NCI-H2107 (cell line): ENCODE data around the gene PACRG.

Source experiments
- DNase-seq: peaks from one replicate; lab custom pipeline; 2025; lab: John Stamatoyannopoulos, UW

PACRG gene

DNA sequence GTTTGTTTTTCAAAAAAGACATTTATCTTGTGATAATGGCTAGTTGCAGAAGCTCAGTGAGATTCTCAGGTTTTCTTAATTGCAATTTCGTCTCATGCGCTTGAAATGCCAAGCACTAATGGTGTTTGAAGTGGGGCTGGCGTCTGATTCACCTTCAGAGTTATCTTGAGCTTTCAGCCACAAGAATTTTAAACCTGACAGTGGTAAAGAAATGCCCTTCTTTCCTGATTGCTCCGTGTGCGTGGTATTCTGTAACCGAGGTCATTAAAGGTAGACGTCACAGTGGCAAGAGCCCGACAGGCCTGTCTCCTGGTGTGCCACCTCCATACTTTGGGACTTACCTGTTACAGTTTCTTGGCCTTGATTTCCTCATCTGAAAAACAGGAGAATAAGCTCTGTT lies 560.3 kb downstream of the PACRG start:
- DNase-seq = no peak

DNA sequence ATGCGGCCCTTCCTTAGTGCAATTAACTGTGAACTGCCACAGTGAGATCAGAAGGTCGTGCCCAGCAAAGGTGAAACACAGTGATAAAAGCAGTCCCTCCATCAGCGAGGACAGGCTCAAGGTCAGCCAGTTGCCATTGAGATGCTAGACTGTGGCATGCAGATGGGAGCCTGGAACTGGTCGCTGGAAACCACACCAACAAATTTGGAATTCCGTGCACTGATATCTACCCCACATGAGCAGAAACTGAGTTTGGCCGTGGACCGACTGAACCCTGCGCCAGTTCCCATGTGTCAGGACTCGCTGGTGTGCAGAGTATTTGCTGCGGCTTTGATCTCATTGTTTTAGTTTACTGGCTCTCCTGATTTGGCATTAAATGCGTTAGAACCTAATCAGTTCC lies 561.1 kb downstream of the PACRG start:
- no peak for DNase-seq

DNA sequence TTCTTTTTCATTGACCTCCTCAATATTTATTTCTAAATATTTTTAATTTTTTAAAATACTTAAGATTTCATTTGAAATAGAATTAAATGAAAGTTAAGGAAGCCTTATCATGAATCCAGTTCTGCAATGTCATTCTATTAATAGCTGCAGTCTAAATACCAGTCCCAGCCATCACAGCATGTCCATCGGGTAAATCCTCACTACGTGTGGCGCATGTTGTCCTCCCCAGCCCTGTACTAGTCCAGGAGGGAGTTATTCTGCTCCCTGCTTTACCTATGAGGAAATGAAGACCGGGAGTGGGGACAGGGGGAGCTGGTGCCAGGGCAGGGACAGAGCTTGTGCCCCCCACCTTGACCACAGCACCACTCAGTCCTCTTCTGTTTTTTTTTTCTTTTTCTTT lies 561.7 kb downstream of the PACRG start:
- no peak for DNase-seq

DNA sequence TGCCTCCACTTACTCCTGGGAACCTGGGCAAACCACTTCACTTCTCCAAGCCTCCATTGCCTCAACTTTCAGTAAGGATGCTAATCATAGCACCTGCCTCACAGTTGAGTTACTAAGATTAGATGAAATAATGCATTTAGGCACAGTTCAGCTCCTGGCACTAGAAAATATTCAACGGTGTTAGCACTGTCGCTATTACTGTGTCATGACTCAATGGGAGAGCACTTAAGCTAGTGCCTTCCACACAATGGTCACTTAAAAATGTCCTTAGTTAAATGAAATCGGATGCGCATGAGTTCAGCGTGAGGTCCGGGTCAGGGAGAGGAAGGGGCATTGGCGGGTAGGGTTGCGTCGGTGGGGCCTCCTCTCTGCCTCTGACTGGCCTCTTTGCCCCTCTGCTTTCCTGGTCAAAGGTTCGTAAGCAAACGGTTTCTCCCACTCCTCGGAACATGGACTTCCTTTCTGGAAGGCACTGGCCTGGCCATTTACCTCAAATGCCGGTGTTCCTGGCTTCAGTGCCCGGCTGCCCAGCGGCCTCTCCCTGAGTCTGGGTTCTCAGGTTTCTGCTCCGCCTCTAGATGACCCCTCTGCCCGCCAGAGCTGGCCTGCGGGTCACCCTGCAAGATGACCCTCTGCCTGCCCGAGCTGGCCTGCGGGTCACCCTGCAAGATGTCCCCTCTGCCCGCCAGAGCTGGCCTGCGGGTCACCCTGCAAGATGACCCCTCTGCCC lies 562.9 kb downstream of the PACRG start:
- DNase-seq = no peak

DNA sequence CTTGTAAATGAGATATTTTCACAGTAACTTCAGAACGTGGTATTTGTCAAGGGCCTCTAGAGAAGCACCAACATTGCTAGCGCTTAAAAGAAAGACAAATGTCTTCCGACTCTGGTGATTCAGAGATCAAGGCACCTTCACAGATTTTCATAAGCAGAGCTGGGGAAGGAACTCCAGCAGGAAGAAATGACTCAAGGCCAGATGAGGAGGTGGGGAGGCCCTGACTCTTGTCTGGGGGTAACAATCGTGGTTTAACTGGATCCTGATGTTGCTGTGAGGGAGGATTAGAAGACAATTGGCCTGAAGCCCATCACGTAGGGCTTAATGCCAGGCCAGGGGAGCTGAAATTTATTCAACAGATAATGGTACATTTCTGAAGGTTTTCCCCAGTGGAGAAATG lies 563.8 kb downstream of the PACRG start:
- no peak for DNase-seq

DNA sequence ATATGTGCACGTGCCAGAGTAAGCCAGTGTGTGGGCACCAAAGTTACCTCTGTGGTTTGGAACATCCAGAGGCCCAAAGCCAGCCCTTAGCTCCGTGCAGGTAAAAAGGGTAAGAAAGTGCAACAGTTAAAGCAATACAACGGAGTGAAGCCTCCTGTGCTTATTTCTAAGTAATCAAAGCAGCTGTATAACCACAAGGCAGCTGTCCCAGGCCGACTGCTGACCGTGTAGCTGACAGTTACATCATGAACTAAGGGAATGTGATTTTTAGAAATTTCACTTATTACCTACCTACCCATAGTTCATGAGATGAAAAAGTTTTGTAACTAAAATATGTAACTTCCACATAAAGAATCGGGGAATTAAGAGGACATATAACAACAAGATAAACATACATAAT lies 565.5 kb downstream of the PACRG start:
- no peak for DNase-seq

DNA sequence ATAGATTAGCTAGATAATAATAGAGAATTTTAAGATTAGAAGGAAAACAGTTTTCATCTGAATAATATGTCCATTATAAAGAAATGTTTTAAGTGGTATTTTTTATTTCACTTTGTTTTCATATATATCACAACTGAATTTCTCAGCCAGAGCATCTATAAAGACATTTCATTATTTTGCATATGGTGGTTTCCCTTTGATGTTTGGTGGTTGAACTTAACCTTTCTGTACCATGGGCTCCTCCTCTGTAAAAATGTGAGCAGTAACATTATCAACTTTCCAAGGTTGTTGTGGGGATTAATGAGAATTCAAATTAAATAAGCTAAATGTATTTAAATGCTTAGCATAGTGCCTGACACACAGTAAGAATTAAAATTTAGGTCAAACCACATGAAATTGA lies 567.0 kb downstream of the PACRG start:
- DNase-seq = no peak

DNA sequence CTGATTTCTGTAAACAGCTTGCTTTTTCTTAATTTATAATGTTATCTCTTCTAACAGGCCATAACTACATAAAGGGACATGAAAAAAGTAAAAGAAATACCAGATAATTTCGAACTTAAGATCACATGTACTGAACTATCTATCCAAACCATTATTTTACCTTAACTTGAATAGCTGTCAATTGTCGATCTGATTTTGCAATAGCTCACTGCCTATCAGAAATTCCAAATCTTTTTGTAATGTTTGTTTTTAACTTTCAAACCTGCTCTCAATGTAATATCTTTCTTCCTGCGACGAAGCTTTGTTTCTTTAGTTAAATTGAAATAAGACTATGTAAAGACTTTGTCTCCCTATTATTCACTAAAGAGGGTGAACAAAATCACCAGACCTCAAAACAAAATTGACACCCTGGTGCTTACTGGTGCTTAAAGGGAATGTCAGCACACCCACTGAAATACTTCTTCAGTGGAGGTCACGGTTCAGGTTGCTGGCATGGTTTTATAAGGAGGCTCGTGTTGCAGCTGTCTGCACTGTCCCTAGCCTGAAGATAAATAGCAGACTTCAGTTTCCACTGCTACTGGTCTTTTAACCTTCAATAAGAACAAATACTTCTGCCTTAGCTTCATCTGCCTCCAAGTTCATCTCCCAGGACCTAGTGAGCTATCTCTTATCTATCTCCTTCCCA lies 569.2 kb downstream of the PACRG start:
- no peak for DNase-seq

DNA sequence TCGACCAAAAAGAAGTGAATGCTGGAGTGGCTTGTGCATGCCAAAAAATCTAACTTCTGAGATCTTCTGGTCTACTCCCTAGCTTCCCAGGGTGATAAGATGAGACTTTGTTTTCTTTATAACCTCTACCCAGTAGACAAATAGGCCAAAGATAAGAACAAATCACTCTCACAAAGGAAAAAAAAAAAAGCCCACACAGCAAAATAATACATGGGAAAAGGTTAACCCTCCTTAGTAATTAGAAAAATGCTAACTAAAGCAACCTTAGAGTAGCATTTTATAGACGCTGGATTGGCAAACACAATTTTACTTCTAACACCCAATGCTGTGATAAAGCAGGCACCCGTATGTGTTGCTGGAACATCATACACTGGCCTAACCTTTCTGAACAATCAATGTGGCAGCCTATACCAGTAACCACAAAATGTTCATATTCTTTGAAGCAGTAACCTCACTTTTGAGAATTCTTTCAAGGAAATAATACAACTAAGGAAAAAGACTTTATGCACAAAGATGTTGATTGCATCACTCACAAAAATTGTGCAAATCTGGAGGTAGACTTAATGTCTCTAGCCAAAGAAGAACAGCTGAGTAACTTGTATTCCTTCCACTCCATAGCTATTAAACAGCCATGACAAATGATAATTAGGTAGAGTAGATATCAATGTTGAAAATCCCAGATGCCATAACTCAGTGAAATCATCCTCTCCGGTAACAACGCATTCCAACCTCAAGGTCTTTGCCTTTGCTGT lies 570.5 kb downstream of the PACRG start:
- DNase-seq = no peak

DNA sequence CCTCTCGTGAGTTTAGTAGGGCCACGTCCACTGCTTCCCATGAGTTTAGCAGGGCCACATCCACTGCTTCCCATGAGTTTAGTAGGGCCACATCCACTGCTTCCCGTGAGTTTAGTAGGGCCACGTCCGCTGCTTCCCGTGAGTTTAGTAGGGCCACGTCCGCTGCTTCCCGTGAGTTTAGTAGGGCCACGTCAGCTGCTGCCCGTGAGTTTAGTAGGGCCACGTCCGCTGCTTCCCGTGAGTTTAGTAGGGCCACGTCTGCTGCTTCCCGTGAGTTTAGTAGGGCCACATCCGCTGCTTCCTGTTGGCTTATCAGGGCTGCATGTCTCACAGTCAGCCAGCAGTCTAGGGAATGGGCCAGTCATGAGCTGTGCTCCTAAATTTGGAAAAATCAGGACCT lies 573.1 kb downstream of the PACRG start:
- no peak for DNase-seq

DNA sequence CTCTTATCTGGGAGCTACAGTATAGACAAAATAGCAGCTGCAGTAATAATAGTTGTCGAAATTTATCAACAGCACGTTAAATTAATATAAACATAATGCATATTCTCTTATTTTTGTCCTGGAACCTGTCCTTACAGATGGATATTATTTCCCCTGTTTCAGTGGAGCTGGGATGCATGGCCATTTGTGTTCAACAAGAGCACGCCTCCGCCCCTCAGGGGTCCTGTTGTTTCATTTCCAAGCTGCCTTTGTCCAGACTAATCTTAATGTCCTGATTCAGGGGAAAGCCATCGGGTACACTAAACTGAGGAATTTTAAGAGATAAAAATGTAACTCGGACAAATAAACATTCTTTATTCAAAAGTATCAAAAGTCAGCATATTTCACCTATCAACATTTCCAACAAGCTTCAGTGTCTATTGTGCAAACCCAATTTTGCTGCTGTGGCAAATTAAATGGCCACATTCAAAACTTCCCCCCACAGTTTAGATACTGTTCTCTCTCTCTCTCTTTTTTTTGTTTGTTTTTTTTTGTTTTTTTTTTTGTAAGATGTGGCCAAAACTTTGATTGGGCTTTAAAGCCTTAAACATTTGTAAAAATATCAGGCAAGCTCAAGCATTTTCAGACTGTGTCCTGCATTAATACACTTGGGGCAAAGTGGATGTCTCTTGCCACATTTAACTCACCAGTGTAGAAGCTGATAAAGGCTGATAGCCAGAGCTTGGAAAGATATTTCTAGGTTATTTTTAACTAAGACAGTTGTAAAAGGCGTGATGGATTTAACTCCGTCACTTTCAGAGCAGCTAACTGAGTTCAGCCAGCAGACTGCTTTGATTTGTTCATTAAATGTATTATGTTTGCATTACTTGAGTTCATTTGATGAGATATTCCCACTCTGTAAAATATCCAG lies 574.2 kb downstream of the PACRG start:
- DNase-seq = no peak

DNA sequence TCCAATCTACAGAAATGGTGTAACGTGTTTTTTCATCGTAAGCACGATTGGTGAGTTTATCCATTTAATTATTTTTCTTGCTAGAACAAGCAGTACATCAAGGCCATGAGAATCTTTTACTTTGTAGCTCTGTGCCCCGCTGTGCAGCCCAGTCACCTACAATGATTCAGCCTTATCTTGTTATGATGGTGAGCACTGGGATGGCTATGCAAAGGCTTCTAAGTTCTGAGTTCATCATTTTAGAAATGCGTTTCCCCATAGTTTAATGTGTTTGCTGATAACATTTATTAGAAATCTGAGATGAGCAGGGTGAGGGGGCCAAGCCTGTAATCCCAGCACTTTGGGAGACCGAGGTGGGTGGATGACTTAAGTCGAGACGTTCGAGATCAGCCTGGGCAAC lies 575.0 kb downstream of the PACRG start:
- DNase-seq = no peak

DNA sequence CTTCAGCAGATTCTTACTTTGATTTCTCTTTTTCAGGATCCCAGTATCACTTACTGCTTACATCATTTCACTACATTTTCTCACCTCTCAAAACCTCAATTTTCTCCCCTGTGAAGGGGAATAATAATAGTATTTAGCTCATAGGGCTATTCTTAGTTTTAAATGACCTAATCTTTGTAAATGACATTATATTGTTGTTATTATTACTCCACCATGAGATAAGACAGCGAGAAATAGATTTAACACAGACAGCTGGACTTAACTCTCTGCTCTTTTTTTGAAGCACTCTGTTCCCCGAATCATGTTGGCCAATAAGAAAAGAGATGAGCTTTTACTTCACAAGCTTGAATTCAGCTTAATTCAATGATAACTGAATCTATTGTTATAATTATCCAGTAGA lies 578.2 kb downstream of the PACRG start:
- DNase-seq = no peak

DNA sequence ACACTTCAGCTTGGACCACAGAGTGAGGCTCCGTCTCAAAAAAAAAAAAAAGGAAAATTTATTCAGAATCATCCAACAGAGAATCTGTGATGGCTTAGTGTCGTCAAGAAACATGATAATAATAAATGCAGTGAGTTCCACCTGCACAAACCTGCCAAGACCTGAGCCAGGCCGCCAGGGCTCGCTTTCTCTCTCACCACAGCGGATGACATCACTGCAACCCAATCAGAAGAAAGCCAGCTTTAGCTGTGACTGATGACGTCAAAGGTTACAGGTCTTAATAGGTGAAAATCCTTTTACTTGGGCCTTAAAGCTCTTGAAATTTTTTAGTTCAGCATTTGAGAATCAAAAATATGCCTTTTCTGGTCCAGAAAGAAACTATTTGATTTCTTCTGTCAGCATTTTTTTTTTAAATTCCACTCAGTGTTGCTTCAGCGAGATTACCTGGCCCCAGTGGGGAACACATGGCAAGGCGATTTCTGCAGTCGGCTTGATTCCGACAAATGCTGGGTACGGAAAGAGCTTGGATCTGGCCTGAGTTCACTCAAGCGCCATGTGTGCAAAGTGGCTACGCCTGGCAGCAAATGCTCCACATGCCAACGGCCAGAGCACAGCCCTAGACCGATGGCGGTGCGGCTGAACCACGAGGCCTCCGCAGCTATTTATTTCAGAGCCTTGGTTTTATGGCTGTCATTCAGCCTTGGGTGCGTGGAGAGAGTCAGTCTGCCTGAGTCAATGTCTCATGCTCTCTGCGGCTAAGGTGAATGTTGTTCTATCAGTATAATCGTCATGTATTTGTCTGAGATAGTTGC lies 581.1 kb downstream of the PACRG start:
- no peak for DNase-seq

DNA sequence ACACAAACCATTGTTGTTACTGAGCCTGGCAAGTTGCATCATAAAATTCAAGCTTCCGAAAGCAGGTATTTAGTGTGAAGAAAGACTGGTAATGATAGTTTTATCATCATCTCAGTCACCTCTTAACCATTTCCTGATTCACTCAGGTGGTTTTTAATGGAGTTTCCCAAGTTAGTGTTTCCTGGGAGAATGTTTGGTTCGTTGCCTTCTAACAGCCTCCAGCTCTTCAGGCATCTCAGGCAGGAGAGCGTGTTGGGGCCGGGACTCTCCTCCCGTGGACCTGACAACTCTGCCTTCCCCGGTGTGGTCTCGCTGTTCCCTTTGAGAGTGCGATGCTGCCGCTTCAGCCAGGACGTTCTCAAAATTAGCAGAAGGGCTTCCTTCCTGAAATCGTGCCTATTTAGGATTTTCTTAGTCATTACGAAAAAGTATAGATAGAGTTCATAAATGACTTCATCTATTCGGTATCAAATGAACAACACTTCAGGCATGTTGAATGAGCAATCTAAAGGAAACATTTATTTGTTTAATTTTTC lies 581.8 kb downstream of the PACRG start:
- no peak for DNase-seq

DNA sequence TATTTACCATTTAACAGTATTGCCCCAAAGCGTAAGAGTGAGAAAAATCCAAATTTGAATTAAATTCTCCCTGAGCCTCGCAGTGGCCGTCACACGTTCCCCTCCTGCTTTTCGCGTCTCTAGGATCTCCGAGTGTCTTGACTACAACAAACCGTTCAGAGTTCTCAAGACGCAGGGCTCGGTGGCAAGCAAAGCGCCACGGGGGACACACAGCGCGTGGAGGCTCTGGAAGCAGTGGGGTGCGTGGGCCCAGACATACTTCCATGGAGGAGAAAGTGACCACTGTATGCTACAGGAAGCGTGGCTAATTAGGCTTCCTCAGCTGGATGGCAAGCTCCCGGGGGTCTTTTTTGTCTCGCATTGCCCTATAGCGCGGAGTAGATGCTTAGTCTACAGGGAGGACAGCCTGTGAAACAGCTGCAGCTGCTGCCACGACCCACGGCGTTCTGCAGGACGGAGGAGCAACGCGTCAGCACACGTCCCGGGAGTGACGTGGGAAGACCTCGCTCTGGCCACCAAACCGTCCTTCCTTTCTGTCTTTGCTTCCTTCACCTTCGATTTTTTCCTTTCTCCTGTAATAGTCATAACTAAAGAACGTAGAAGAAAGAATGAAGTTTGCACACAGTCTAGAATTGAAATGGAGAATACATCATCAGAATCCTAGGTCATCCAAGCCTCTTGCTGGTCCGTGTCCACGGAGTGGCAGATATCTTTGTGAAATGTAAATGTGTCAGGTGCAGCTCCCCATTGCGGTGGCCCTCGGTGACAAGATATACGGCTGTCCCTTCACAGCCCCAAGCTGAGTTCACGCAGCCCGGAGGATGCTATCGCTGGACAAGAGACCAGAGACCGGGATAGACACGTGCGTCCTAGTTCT lies 582.6 kb downstream of the PACRG start:
- DNase-seq = no peak

DNA sequence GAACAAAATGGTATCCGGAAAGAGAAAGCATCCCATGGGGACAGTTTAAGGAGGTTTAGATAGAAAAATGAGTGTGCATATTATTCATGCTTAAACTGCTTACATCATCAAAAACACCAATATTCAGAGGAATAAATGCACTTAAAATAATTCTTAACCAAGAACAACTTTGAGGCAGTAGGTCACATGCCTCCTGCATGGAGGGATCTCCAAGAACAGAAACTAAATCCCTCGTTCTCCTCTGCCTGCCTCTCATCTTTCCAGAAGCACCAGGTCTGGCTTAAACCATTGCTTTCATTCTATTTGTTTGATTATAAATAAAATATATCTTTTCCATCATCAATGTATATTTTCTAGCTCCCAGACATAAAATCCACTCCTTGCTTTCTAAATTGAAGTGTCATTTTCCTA lies 583.2 kb downstream of the PACRG start:
- no peak for DNase-seq

DNA sequence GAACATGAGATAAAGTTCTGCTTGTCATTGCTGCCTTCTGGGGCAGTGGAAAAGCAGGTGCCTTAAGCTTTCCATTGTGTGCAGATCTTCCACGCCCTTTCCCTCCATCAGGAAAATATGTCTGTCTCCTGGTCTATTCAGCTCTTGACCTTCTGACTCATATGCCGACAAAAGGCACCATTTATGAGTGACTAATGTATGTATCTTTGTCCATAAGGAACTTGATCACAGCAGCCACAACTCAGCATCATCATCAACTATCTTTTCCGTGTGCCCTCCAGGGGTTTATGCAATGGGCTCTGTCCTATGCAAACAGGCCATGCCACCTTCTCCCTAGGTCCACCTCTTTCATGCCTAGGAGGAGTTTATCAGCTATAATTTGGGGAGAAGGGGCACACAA lies 584.1 kb downstream of the PACRG start:
- DNase-seq = no peak

DNA sequence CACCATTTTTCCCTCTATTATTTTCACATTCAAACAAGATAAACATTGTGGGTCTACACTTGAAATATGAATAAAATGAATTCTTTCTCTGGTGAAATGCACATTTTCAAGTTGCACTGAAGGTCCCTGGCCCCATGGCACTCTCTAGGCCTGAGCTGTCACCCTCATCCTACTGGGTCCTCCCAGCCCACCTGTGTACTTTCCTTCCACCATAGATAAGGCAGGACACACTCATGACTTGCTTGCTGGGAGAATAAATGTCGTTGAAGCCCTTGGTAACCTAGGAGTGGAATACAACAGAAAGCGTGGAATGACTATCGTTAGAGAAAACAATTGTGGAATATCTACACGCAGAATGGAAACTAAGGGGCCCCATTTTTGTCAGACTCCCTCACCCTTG lies 585.8 kb downstream of the PACRG start:
- DNase-seq = no peak

DNA sequence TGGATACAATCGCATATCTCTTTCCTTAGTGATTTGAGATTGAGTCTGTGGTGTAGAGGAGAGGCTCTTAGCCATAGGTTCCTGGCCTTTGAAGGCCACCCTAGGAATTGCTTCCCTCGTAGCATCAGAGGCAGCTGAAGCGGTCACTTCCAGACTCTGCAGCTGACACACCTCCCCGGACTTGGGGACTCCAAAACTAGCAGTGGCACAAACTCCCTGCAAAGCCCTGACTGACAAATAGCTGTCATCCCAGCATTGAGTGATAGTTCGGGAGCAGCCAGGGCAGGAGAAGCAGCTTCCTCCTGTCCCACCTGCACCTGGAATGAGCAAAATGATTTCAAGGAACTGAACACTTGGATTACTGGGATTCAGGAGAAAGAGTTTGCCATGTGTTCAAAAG lies 586.2 kb downstream of the PACRG start:
- DNase-seq = no peak
